Measurements from ENCODE around the gene GRWD1.

The GRWD1 gene

DNA sequence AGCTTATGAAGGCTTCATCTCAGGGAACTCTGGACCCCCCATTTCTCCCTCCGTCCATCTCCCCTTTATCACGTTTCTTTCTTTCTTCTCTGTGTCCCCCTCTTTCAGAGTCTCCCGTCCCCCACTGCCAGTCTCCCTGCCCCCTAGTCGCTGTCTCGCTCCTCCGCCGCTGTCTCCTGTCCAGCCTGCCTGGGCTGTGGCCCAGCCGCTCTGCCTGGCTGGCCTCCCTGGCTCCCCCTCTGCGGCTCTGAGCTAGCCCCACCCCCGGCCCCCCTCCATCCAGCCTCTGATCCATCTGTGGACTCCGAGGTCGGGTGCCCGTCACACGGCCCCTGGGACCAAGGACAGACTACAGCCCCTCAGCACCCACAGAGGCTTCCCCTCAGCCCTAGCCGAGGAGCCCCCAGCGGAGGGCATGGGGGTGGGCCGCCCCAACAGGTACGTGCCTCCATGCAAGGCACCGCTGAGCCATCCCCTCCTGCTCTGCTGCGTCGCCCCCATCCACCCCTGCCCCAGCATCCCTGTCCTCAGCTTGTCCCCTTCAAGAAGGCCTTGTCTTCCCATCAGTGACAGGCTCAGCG lies 8.5 kb downstream of the GRWD1 start:
- H3K4me3 ChIP-seq (ENCODE audit: control insufficient read depth, low read depth, low read length): no peak overlapping the region
- TF ChIP-seq, protein P1, sequence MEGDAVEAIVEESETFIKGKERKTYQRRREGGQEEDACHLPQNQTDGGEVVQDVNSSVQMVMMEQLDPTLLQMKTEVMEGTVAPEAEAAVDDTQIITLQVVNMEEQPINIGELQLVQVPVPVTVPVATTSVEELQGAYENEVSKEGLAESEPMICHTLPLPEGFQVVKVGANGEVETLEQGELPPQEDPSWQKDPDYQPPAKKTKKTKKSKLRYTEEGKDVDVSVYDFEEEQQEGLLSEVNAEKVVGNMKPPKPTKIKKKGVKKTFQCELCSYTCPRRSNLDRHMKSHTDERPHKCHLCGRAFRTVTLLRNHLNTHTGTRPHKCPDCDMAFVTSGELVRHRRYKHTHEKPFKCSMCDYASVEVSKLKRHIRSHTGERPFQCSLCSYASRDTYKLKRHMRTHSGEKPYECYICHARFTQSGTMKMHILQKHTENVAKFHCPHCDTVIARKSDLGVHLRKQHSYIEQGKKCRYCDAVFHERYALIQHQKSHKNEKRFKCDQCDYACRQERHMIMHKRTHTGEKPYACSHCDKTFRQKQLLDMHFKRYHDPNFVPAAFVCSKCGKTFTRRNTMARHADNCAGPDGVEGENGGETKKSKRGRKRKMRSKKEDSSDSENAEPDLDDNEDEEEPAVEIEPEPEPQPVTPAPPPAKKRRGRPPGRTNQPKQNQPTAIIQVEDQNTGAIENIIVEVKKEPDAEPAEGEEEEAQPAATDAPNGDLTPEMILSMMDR (conservative IDR thresholded peaks at IDR 0.05; ENCODE audit: control insufficient read depth, insufficient read depth, low read depth, low read length): no peak
- DNase-seq (ENCODE audit: low read depth): no peak

DNA sequence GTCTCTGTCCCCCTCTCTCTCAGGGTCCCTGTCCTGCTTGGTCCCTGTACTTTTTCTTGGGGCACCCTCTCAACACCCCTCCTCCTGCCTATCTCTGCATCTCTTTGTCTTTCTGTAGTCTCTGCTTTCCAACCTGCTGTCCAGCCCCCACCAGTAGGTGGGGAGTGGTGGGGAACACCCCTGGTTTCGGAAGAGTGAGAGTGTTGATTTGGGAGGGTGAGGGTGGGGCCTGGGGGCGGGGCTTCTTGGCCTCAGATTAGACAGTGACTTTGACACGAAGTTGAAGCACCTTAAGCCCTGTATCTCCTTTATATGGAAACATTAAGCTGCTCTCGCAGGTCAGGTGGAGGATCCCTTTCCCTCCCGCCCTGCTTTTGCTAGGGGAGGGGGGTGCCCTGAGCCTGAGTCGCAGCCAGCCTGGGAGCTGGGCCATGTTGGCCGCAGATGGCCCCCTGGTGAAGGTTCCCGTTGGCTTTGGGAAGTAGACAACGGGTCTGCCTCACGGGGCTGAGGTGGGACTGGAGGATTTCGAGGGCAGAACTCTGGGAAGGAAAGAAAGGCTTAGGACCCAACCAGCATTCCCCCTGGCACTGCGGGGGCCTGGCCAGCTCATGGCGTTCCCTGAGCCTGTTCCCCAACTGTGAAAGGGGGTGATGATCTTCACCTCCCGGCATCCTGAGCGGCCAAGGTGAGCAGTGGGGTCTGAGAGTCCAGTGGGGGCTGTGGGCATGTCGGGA lies 9.6 kb downstream of the GRWD1 start, which contains the start of gene KCNJ14:
KCNJ14 (plus strand) TSS at position 404 of the 737 bp plus-strand sequence. CDS start 6,151 bp downstream, outside the sequence.
- TF ChIP-seq, protein P1 (conservative IDR thresholded peaks at IDR 0.05; ENCODE audit: control insufficient read depth, insufficient read depth, low read depth, low read length): no peak
- DNase-seq (ENCODE audit: low read depth): no peak
- no peak within 1 kb of the TSS for H3K4me3 ChIP-seq (ENCODE audit: control insufficient read depth, low read depth, low read length)

DNA sequence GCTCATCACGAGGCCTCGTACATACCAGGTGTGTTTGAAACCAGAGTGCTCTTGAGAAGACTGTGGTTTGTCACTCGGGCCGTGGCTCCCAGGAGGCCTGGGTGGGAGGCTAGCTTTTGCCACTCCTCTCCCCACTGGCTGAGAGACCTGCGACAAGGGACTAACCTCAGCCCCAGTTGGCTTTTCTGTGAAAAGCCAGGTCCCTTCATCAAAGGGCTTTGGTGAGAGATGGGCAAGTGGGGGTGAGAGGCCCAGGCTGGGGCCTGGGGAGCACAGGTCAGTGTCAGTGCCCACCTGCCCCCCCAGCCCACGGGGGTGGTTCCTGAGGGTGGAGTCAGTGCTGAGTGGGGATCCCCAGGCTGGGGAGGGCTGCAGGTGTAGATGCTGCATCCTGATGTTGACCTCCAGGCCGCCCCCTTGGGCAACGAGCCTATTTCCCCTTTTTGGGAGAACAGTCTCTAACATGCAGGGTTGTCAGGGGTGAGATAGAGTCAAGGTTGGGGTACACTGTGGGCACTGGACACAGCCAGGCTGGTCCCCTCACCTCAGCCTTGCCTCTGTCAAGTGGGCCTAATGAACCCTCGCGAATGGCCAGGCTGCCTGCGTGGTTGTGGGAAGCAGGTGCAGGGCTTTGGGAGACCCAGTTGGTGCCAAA lies 10.3 kb downstream of the GRWD1 start:
- no peak for DNase-seq (ENCODE audit: low read depth)
- TF ChIP-seq, protein P1 (conservative IDR thresholded peaks at IDR 0.05; ENCODE audit: control insufficient read depth, insufficient read depth, low read depth, low read length): no peak
- no peak overlapping the region for H3K4me3 ChIP-seq (ENCODE audit: control insufficient read depth, low read depth, low read length)

DNA sequence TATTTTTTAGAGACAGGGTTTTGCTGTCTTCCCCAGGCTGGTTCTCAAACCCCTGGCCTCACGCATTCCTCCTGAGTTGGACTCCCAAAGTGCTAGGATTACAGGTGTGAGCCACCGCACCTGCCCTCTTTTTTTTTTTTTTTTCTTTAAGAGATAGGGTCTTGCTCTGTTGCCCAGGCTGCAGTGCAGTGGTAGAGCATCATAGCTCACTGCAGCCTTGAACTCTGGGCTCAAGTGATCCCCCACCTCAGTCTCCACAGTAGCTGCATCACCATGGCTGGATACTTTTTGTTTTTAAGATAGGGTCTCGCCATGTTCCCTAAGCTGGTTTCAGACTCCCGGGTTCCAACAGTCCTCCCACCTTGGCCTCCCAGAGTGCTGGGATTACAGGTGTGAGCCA lies 11.1 kb downstream of the GRWD1 start:
- DNase-seq (ENCODE audit: low read depth): no peak
- H3K4me3 ChIP-seq (ENCODE audit: control insufficient read depth, low read depth, low read length): no peak overlapping the region
- TF ChIP-seq, protein P1 (conservative IDR thresholded peaks at IDR 0.05; ENCODE audit: control insufficient read depth, insufficient read depth, low read depth, low read length): no peak

DNA sequence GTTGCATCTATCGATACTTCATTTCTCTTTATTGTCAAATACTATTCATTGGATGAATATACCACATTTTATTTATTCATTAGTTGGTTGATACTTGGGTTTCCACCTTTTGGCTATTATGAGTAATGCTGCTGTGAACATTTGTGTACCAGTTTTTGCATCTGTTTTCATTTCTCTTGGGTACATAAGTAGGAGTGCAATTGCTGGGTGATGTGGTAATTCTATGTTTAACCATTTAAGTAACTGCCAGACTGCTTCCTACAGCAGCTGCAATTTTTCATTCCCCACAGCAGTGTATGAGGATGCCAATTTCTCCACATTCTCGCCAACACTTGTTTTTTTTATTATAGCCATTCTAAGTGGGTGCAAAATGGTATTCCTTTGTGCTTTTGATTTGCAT lies 12.2 kb downstream of the GRWD1 start:
- peak; percentile 70 for DNase-seq (ENCODE audit: low read depth)
- TF ChIP-seq, protein P1 (conservative IDR thresholded peaks at IDR 0.05; ENCODE audit: control insufficient read depth, insufficient read depth, low read depth, low read length): no peak
- H3K4me3 ChIP-seq (ENCODE audit: control insufficient read depth, low read depth, low read length): no peak overlapping the region

DNA sequence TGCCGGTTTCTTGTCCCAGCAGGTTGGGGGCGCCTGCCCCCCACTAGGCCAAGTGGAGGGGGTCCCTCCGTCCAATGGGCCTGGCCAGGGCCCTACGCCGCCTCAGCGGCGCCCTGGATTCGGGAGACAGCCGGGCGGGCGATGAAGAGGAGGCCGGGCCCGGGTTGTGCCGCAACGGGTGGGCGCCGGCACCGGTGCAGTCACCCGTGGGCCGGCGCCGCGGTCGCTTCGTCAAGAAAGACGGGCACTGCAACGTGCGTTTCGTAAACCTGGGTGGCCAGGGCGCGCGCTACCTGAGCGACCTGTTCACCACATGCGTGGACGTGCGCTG lies 15.8 kb downstream of the GRWD1 start:
- TF ChIP-seq, protein P1 (conservative IDR thresholded peaks at IDR 0.05; ENCODE audit: control insufficient read depth, insufficient read depth, low read depth, low read length): no peak
- no peak for DNase-seq (ENCODE audit: low read depth)
- H3K4me3 ChIP-seq (ENCODE audit: control insufficient read depth, low read depth, low read length): no peak overlapping the region
